Mesenchymal stem cell (in vitro differentiated cells and primary cell): ENCODE data around the gene ZSCAN1.

Experiments
- DNase-seq: peaks from one replicate; pipeline ENCODE4 v3.0.0-alpha.2; 2013
- H2AFZ ChIP-seq: one replicate; pipeline ENCODE4 v1.6.1; 2013; ENCODE audit warnings: low read depth, mild to moderate bottlenecking, control low read depth, inconsistent platforms, low read length, moderate library complexity
- H2AK5ac ChIP-seq: 2 replicates; pipeline ENCODE4 v1.6.1; 2013; ENCODE audit warnings: low read length, moderate library complexity, mild to moderate bottlenecking, inconsistent platforms; ENCODE audit not compliant: severe bottlenecking
- H2BK120ac ChIP-seq: one replicate; pipeline ENCODE4 v1.6.1; 2013; ENCODE audit warnings: low read depth, mild to moderate bottlenecking, inconsistent platforms, low read length, moderate library complexity
- H2BK12ac ChIP-seq, 2 experiments: one replicate each; pipeline ENCODE4 v1.6.1; 2013; ENCODE audit warnings: inconsistent platforms in 2 of 2, low read length in 2 of 2, mild to moderate bottlenecking in 2 of 2, moderate library complexity in 2 of 2, control low read depth in 1 of 2
- H2BK15ac ChIP-seq: one replicate; pipeline ENCODE4 v1.6.1; 2013; ENCODE audit warnings: mild to moderate bottlenecking, low read depth, inconsistent platforms; ENCODE audit not compliant: poor library complexity, severe bottlenecking
- H2BK5ac ChIP-seq: 2 replicates; pipeline ENCODE4 v1.6.1; 2013; ENCODE audit warnings: low read depth, mild to moderate bottlenecking, low read length, control low read depth, inconsistent platforms; ENCODE audit not compliant: poor library complexity, severe bottlenecking
- H3K14ac ChIP-seq, 2 experiments: one replicate each; pipeline ENCODE4 v1.6.1; 2013; ENCODE audit warnings: inconsistent platforms in 2 of 2, low read length in 2 of 2, control low read depth in 1 of 2, mild to moderate bottlenecking in 1 of 2, moderate library complexity in 1 of 2
- H3K18ac ChIP-seq, 2 experiments: one replicate each; pipeline ENCODE4 v1.6.1; 2013; ENCODE audit warnings: inconsistent platforms in 2 of 2, low read length in 2 of 2, control low read depth in 1 of 2, low read depth in 1 of 2, mild to moderate bottlenecking in 1 of 2
- H3K23ac ChIP-seq, 2 experiments: one replicate each; pipeline ENCODE4 v1.6.1; 2013; ENCODE audit warnings: inconsistent platforms in 2 of 2, low read length in 2 of 2, mild to moderate bottlenecking in 2 of 2, moderate library complexity in 2 of 2, control low read depth in 1 of 2
- H3K27ac ChIP-seq: 2 replicates; pipeline ENCODE4 v1.5.1; 2013; ENCODE audit warnings: mild to moderate bottlenecking, moderate library complexity, low read length, control low read depth, inconsistent platforms; ENCODE audit not compliant: poor library complexity, severe bottlenecking
- H3K27me3 ChIP-seq, 2 experiments: 2 replicates each; pipeline versions ENCODE4 v1.6.1 to v1.7.0; 2013; ENCODE audit warnings: low read length in 2 of 2, mild to moderate bottlenecking in 2 of 2, moderate library complexity in 2 of 2, control low read depth in 1 of 2, inconsistent platforms in 1 of 2; ENCODE audit not compliant: control insufficient read depth in 1 of 2, insufficient read depth in 1 of 2
- H3K36me3 ChIP-seq, 2 experiments: 2 replicates each; pipeline versions ENCODE4 v1.6.1 to v1.7.0; 2013; ENCODE audit warnings: low read length in 2 of 2, control low read depth in 1 of 2, inconsistent platforms in 1 of 2, low read depth in 1 of 2, mild to moderate bottlenecking in 1 of 2; ENCODE audit not compliant: insufficient read depth in 2 of 2, control insufficient read depth in 1 of 2
- H3K4ac ChIP-seq, 2 experiments: one replicate each; pipeline ENCODE4 v1.6.1; 2013; ENCODE audit warnings: inconsistent platforms in 2 of 2, low read length in 2 of 2, mild to moderate bottlenecking in 2 of 2, moderate library complexity in 2 of 2, control low read depth in 1 of 2, low read depth in 1 of 2
- H3K4me1 ChIP-seq: 2 replicates; pipeline ENCODE4 v1.6.1; 2013; ENCODE audit warnings: low read depth, low read length, control low read depth; ENCODE audit not compliant: control insufficient read depth, insufficient read depth
- H3K4me2 ChIP-seq: 2 replicates; pipeline ENCODE4 v1.6.1; 2013; ENCODE audit warnings: low read length, mild to moderate bottlenecking, inconsistent platforms; ENCODE audit not compliant: poor library complexity, severe bottlenecking
- H3K4me3 ChIP-seq, 2 experiments: 2 replicates each; pipeline versions ENCODE4 v1.5.1 to v1.7.0; 2013; ENCODE audit warnings: low read length in 2 of 2, mild to moderate bottlenecking in 2 of 2, control low read depth in 1 of 2, low read depth in 1 of 2; ENCODE audit not compliant: insufficient read depth in 1 of 2
- H3K79me1 ChIP-seq: replicated peaks from 2 replicates; pipeline ENCODE4 v1.6.1; 2013; ENCODE audit warnings: mild to moderate bottlenecking, control low read depth, low read length, inconsistent platforms; ENCODE audit not compliant: poor library complexity, severe bottlenecking
- H3K9ac ChIP-seq: 2 replicates; pipeline ENCODE4 v1.7.0; 2013; ENCODE audit warnings: mild to moderate bottlenecking, low read length, moderate library complexity
- H3K9me3 ChIP-seq: 2 replicates; pipeline ENCODE4 v1.7.0; 2013; ENCODE audit warnings: mild to moderate bottlenecking, low read length; ENCODE audit not compliant: control insufficient read depth
- H4K8ac ChIP-seq: one replicate; pipeline ENCODE4 v1.6.1; 2013; ENCODE audit warnings: inconsistent platforms, mild to moderate bottlenecking, low read length, moderate library complexity
- H4K91ac ChIP-seq: one replicate; pipeline ENCODE4 v1.6.1; 2013; ENCODE audit warnings: mild to moderate bottlenecking, low read length, inconsistent platforms
- WGBS: methylation state at CpG from one replicate; pipeline ENCODE4 v1.1.7; 2013; ENCODE audit warnings: mixed read lengths; 5-methylcytosine and 5-hydroxymethylcytosine counted together

ZSCAN1 gene

DNA sequence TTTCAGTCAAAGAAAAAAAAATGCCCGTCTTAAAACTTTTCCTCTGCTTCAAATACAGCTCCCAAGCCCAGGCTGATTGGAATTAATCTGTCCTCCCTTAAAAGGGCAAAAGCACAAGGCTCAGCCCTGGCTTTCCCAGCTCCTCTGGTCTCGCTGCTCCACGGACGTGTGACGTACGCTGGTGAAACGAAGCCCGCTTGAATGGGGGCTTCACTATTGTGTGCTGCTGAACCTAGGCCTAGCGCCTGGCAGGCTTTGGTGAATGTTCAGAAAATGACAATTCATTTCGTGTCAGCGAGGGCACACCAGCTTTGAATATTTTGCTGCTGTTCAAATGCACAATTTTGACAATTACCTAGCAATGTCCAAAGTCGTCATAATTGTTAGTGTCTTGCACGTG lies 24.6 kb downstream of the ZSCAN1 start:
- Histone ChIP-seq H2AK5ac (no peak overlapping the region), H3K27ac (no peak overlapping the region), H3K9ac (peak overlapping the region; percentile 89), H3K18ac (peak overlapping the region in 1 of 2 experiments; percentile 85), H2BK5ac (no peak overlapping the region), H3K23ac (no peak overlapping the region), H4K8ac (peak overlapping the region; percentile 81), H2BK15ac (no peak overlapping the region), H3K4ac (no peak overlapping the region), H2AFZ (no peak overlapping the region), H3K36me3 (peaks cover 12 to 15% of the 10 kb centered on the region in 2 experiments), H2BK120ac (no peak overlapping the region), H3K79me1 (no peaks in the 10 kb centered on the region), H3K4me3 (peak overlapping the region in 1 of 2 experiments; percentile 71), H3K27me3 (no peaks in the 10 kb centered on the region), H3K14ac (no peak overlapping the region), H3K4me2 (no peak overlapping the region), H3K4me1 (peaks cover 5% of the 10 kb centered on the region), H3K9me3 (peaks cover 35% of the 10 kb centered on the region), H2BK12ac (no peak overlapping the region), H4K91ac (no peak overlapping the region)
- 88% methylated on average over 13 of the region's 13 CpGs for WGBS
- no peak for DNase-seq

- Histone ChIP-seq H3K18ac (peak within 1 kb of the TSS; percentile 41 to 85), H3K36me3 (peaks cover 12 to 22% of the 10 kb centered on the region in 2 experiments), H3K14ac (peak within 1 kb of the TSS; percentile 68 to 87), H2BK12ac (no peak within 1 kb of the TSS), H3K79me1 (no peaks in the 10 kb centered on the region), H3K4ac (peak within 1 kb of the TSS; percentile 62 to 73), H3K4me2 (peak within 1 kb of the TSS; percentile 51), H2AK5ac (no peak within 1 kb of the TSS), H2BK5ac (no peak within 1 kb of the TSS), H4K91ac (peak within 1 kb of the TSS; percentile 49), H3K9ac (peak within 1 kb of the TSS; percentile 89), H3K23ac (peak within 1 kb of the TSS in 1 of 2 experiments; percentile 73), H3K27ac (no peak within 1 kb of the TSS), H2BK120ac (no peak within 1 kb of the TSS), H4K8ac (peak within 1 kb of the TSS; percentile 81), H3K27me3 (no peaks in the 10 kb centered on the region), H3K4me1 (peaks cover 5% of the 10 kb centered on the region), H2BK15ac (no peak within 1 kb of the TSS), H2AFZ (peak within 1 kb of the TSS; percentile 93), H3K9me3 (peaks cover 41% of the 10 kb centered on the region), H3K4me3 (peak within 1 kb of the TSS; percentile 53 to 74)
- DNase-seq, result peak; percentile 66
- 4% methylated on average over 48 of the region's 62 CpGs for WGBS
These were observed 25.3 kb downstream of the ZSCAN1 start, which contains the start of gene ZNF135 for GRCh38 chr19:58059003-58059670. Gene ZNF135, plus strand, starts transcription at chr19:58059282. Its CDS starts 721 bp downstream, at chr19:58060003.

GRCh38 chr19:58059671-58060078 lies 25.9 kb downstream of the ZSCAN1 start:
- 66% methylated on average over 28 of the region's 28 CpGs for WGBS
- Histone ChIP-seq H2BK120ac (no peak overlapping the region), H3K18ac (peak overlapping the region; percentile 7 to 41), H3K14ac (no peak overlapping the region), H3K79me1 (no peaks in the 10 kb centered on the region), H3K4ac (peak overlapping the region; percentile 62 to 73), H2BK12ac (no peak overlapping the region), H3K23ac (no peak overlapping the region), H3K9me3 (peaks cover 47% of the 10 kb centered on the region), H4K8ac (peak overlapping the region; percentile 14), H2BK15ac (no peak overlapping the region), H2BK5ac (no peak overlapping the region), H2AK5ac (no peak overlapping the region), H3K36me3 (peaks cover 12 to 27% of the 10 kb centered on the region in 2 experiments), H3K4me1 (peaks cover 5% of the 10 kb centered on the region), H3K27ac (no peak overlapping the region), H3K27me3 (no peaks in the 10 kb centered on the region), H4K91ac (peak overlapping the region; percentile 49), H2AFZ (peak overlapping the region; percentile 49), H3K9ac (peak overlapping the region; percentile 89), H3K4me3 (peak overlapping the region; percentile 53 to 74), H3K4me2 (no peak overlapping the region)
- DNase-seq, result no peak

- no peak for DNase-seq
- Histone ChIP-seq H3K9me3 (peaks cover 52% of the 10 kb centered on the region), H2AFZ (no peak overlapping the region), H3K9ac (no peak overlapping the region), H4K8ac (no peak overlapping the region), H3K79me1 (no peaks in the 10 kb centered on the region), H2AK5ac (no peak overlapping the region), H3K4me1 (peaks cover 5% of the 10 kb centered on the region), H3K36me3 (peaks cover 12 to 32% of the 10 kb centered on the region in 2 experiments), H2BK5ac (no peak overlapping the region), H3K4me3 (peak overlapping the region in 1 of 2 experiments; percentile 74), H2BK12ac (no peak overlapping the region), H3K27me3 (no peaks in the 10 kb centered on the region), H3K23ac (no peak overlapping the region), H2BK15ac (no peak overlapping the region), H3K18ac (no peak overlapping the region), H3K4me2 (no peak overlapping the region), H4K91ac (no peak overlapping the region), H3K4ac (no peak overlapping the region), H2BK120ac (no peak overlapping the region), H3K27ac (no peak overlapping the region), H3K14ac (no peak overlapping the region)
- WGBS, result 96% methylated on average over 23 of the region's 24 CpGs
These were observed 26.4 kb downstream of the ZSCAN1 start for GRCh38 chr19:58060231-58060630.
